Right renal pelvis (tissue), 4 donors: Measurements from ENCODE around the gene LMNTD2. TPM values are rescaled to one million over a fixed set of nuclear protein-coding genes. Genes with fewer than 3 reads are reported as not detected.

Experiments used
- DNase-seq, 4 donors: peaks; one replicate each; pipeline ENCODE4 v3.0.0-alpha.2; 2013; ENCODE audit warnings: low read depth in 4 of 4, low spot score in 3 of 4, missing footprints in 1 of 4
- polyA plus RNA-seq, 4 donors: library from polyadenylated mRNA; unstranded; fragments of 120-200 nt; gene quantifications; one replicate each; pipeline ENCODE4 v1.2.1, GENCODE V29; 2013; ENCODE audit not compliant: insufficient read length in 4 of 4

The LMNTD2 gene
- polyA plus RNA-seq, 4 donors: 2.8 to 5.9 (median 3.6) TPM

GRCh38 chr11:535519-536454 lies 24.8 kb downstream of the LMNTD2 start, which contains the start of gene HRAS:
Gene HRAS, minus strand, starts transcription at chr11:535576.
- peak; percentile 89 to 92 (median 90) for DNase-seq

- no peak for DNase-seq
Measured at GRCh38 chr11:535210-535518, 25.4 kb downstream of the LMNTD2 start.

GRCh38 chr11:534396-535209 lies 25.9 kb downstream of the LMNTD2 start:
- no peak for DNase-seq

GRCh38 chr11:533586-534395 lies 26.7 kb downstream of the LMNTD2 start:
- no peak for DNase-seq

- DNase-seq: no peak
Measured at GRCh38 chr11:532986-533585, 27.5 kb downstream of the LMNTD2 start.

- no peak for DNase-seq
Measured at GRCh38 chr11:532527-532985, 28.0 kb downstream of the LMNTD2 start.

GRCh38 chr11:531919-532526 lies 28.5 kb downstream of the LMNTD2 start:
- no peak for DNase-seq

GRCh38 chr11:530960-531831 lies 29.3 kb downstream of the LMNTD2 start:
- DNase-seq: no peak

- no peak for DNase-seq
Measured at GRCh38 chr11:529728-530411, 30.7 kb downstream of the LMNTD2 start.

GRCh38 chr11:528815-529727 lies 31.5 kb downstream of the LMNTD2 start:
- DNase-seq: no peak

- no peak for DNase-seq
Measured at GRCh38 chr11:528166-528814, 32.2 kb downstream of the LMNTD2 start.

GRCh38 chr11:526192-526591 lies 34.3 kb downstream of the LMNTD2 start:
- no peak for DNase-seq

- DNase-seq: no peak
Measured at GRCh38 chr11:521177-521688, 39.3 kb downstream of the LMNTD2 start.

GRCh38 chr11:520428-521176 lies 39.9 kb downstream of the LMNTD2 start:
- no peak for DNase-seq

GRCh38 chr11:518463-519202 lies 41.9 kb downstream of the LMNTD2 start:
- DNase-seq: peak; percentile 66 to 68 (median 66)
